Measurements from ENCODE around the gene ENOX1. TPM values are rescaled to one million over a fixed set of nuclear protein-coding genes. Genes with fewer than 3 reads are reported as not detected.

ENOX1 gene
- polyA plus RNA-seq, 1 donor (not counting 4 experiments of a cell fraction or from before 2014, with no cell fraction given), result 1.1 TPM

DNA sequence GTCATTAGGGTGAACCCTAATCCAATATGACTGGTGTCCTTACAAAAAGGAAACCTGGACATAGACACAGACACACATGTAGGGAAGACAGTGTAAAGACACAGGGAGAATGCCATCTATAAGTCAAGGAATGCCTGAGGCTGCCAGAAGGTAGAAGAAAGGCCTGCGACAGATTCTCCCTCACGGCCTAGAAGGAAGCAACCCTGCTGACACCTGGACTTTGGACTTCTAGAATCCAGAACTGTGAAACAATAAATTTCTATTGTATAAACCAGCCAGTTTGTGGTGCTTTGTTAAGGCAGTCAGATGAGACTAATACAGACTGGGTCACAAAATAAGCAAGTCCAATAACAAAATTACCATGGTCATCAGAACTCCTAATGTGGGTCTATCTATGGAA lies 120.4 kb downstream of the ENOX1 start:
- Histone ChIP-seq H3K4me3 (ENCODE audit: control insufficient read depth in 2 of 3, extremely low read depth in 1 of 3, insufficient read depth in 2 of 3, low read depth in 1 of 3, low read length in 3 of 3) (no peak overlapping the region), H3K36me3 (ENCODE audit: control insufficient read depth in 2 of 2, extremely low read depth in 1 of 2, insufficient read depth in 2 of 2, low read length in 2 of 2) (no peaks in the 10 kb centered on the region), H3K4me1 (ENCODE audit: control insufficient read depth, extremely low read depth, insufficient read depth, low read length) (peaks cover 6% of the 10 kb centered on the region), H3K9ac (ENCODE audit: control insufficient read depth, extremely low read depth, insufficient read depth, low read length) (no peak overlapping the region), H3K9me3 (ENCODE audit: control insufficient read depth, low read depth, low read length) (no peaks in the 10 kb centered on the region), H3K27me3 (ENCODE audit: control insufficient read depth, extremely low read depth, insufficient read depth, low read length) (no peaks in the 10 kb centered on the region), H3K79me2 (ENCODE audit: control insufficient read depth, insufficient read depth, low read length) (no peaks in the 10 kb centered on the region), H3K9me1 (ENCODE audit: control insufficient read depth, extremely low read depth, insufficient read depth, low read length) (no peaks in the 10 kb centered on the region), H3K4me2 (ENCODE audit: control insufficient read depth, extremely low read depth, insufficient read depth, low read depth, low read length) (no peak overlapping the region), H2AFZ (ENCODE audit: control insufficient read depth, low read length) (no peak overlapping the region), H4K20me1 (ENCODE audit: control insufficient read depth, extremely low read depth, insufficient read depth, low read length) (no peaks in the 10 kb centered on the region), H3K27ac (ENCODE audit: control insufficient read depth, insufficient read depth, low read length) (no peak overlapping the region)
- DNase-seq (ENCODE audit: low read depth, low spot score), result no peak
- no peak for TF ChIP-seq EZH2 (IDR thresholded peaks at IDR 0.05; ENCODE audit: low read length)
- TF ChIP-seq, protein P1, sequence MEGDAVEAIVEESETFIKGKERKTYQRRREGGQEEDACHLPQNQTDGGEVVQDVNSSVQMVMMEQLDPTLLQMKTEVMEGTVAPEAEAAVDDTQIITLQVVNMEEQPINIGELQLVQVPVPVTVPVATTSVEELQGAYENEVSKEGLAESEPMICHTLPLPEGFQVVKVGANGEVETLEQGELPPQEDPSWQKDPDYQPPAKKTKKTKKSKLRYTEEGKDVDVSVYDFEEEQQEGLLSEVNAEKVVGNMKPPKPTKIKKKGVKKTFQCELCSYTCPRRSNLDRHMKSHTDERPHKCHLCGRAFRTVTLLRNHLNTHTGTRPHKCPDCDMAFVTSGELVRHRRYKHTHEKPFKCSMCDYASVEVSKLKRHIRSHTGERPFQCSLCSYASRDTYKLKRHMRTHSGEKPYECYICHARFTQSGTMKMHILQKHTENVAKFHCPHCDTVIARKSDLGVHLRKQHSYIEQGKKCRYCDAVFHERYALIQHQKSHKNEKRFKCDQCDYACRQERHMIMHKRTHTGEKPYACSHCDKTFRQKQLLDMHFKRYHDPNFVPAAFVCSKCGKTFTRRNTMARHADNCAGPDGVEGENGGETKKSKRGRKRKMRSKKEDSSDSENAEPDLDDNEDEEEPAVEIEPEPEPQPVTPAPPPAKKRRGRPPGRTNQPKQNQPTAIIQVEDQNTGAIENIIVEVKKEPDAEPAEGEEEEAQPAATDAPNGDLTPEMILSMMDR (optimal IDR thresholded peaks at IDR 0.05 in 1 of 3, IDR thresholded peaks at IDR 0.05 in 1 of 3, conservative IDR thresholded peaks at IDR 0.05 in 1 of 3; ENCODE audit: extremely low read depth in 1 of 3, insufficient read depth in 2 of 3, low read length in 3 of 3), result no peak
- dilution Hi-C loops (cut with MboI; ENCODE audit: extremely low pct_ligation_motif_present, low sequenced_read_pairs), result no loop called here
- no peak for FAIRE-seq

DNA sequence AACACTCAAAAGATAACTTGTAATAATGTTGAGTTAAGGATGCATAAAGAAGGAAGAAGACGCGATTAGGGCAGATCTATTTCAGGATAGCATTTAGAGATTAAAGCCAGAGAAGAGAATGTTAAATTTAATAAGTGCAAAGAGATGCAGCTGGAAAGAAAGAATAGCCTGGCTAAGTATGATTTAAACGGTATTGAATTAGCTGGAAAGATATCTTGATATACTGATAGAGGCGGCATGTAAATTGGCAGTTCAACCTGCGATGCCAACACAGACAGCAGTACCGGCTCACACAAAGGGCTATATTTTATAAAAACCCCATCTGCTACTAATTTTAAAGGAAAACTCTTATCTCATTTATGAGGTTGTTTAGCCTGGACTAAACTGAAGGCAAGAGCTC lies 121.4 kb downstream of the ENOX1 start:
- no peak overlapping the region for H3K4me2 ChIP-seq (ENCODE audit: control insufficient read depth, extremely low read depth, insufficient read depth, low read depth, low read length)
- no peak for TF ChIP-seq EZH2 (IDR thresholded peaks at IDR 0.05; ENCODE audit: low read length)
- TF ChIP-seq, protein P1 (optimal IDR thresholded peaks at IDR 0.05 in 1 of 3, IDR thresholded peaks at IDR 0.05 in 1 of 3, conservative IDR thresholded peaks at IDR 0.05 in 1 of 3; ENCODE audit: extremely low read depth in 1 of 3, insufficient read depth in 2 of 3, low read length in 3 of 3), result no peak
- dilution Hi-C loops (cut with MboI; ENCODE audit: extremely low pct_ligation_motif_present, low sequenced_read_pairs), result no loop called here
- no peaks in the 10 kb centered on the region for H4K20me1 ChIP-seq (ENCODE audit: control insufficient read depth, extremely low read depth, insufficient read depth, low read length)
- no peak overlapping the region for H3K9ac ChIP-seq (ENCODE audit: control insufficient read depth, extremely low read depth, insufficient read depth, low read length)
- H3K79me2 ChIP-seq (ENCODE audit: control insufficient read depth, insufficient read depth, low read length), result no peaks in the 10 kb centered on the region
- FAIRE-seq (no peak), DNase-seq (ENCODE audit: low read depth, low spot score) (no peak)
- H3K9me1 ChIP-seq (ENCODE audit: control insufficient read depth, extremely low read depth, insufficient read depth, low read length), result no peaks in the 10 kb centered on the region
- H3K27ac ChIP-seq (ENCODE audit: control insufficient read depth, insufficient read depth, low read length), result no peak overlapping the region
- H3K9me3 ChIP-seq (ENCODE audit: control insufficient read depth, low read depth, low read length), result no peaks in the 10 kb centered on the region
- peak overlapping the region; percentile 64 for H2AFZ ChIP-seq (ENCODE audit: control insufficient read depth, low read length)
- H3K27me3 ChIP-seq (ENCODE audit: control insufficient read depth, extremely low read depth, insufficient read depth, low read length), result no peaks in the 10 kb centered on the region
- H3K4me1 ChIP-seq (ENCODE audit: control insufficient read depth, extremely low read depth, insufficient read depth, low read length), result peaks cover 11% of the 10 kb centered on the region
- no peaks in the 10 kb centered on the region for H3K36me3 ChIP-seq (ENCODE audit: control insufficient read depth in 2 of 2, extremely low read depth in 1 of 2, insufficient read depth in 2 of 2, low read length in 2 of 2)
- no peak overlapping the region for H3K4me3 ChIP-seq (ENCODE audit: control insufficient read depth in 2 of 3, extremely low read depth in 1 of 3, insufficient read depth in 2 of 3, low read depth in 1 of 3, low read length in 3 of 3)

Data from keratinocyte (primary cell).